Activated CD8-positive, alpha-beta T cell treated with anti-CD3 and anti-CD28 coated beads for 36 hours (primary cell): ENCODE results near the gene PECR. TPM values are rescaled to one million over a fixed set of nuclear protein-coding genes. Genes with fewer than 3 reads are reported as not detected.
"Not testable (repeated sequence)": the region's sequence is repeated elsewhere in the genome, so short reads cannot be mapped to it uniquely, and the experiment has no call there.

Experiments
- ATAC-seq: fragments of 200-7000 bp; cut with Tn5 transposase; one replicate; pipeline ENCODE4 v1.10.0; 2021; ENCODE audit warnings: mild to moderate bottlenecking, moderate library complexity
- CTCF ChIA-PET: fragments of 350-600 bp; sonication (Branson Sonifier 250); formaldehyde crosslinking; loops from one replicate; lab custom pipeline; 2021; ENCODE audit warnings: antibody characterized with exemption; lab: Charles Lee
- POLR2A ChIA-PET: fragments of 350-600 bp; sonication (Branson Sonifier 250); formaldehyde crosslinking; loops from one replicate; lab custom pipeline; 2021; ENCODE audit warnings: antibody characterized with exemption; lab: Charles Lee
- DNase-seq: peaks from one replicate; pipeline ENCODE4 v3.0.0-alpha.2; 2020
- H3K27ac Mint-ChIP-seq: one replicate; pipeline ENCODE4 v1.8.0; 2021; ENCODE audit warnings: mild to moderate bottlenecking, mixed read lengths
- H3K27me3 Mint-ChIP-seq: one replicate; pipeline ENCODE4 v1.8.0; 2021; ENCODE audit warnings: mixed read lengths
- H3K36me3 Mint-ChIP-seq: one replicate; pipeline ENCODE4 v1.8.0; 2021; ENCODE audit warnings: low read depth, mixed read lengths
- H3K4me1 Mint-ChIP-seq: one replicate; pipeline ENCODE4 v1.8.0; 2021; ENCODE audit warnings: low read depth, mixed read lengths
- H3K4me3 Mint-ChIP-seq: one replicate; pipeline ENCODE4 v1.8.0; 2021; ENCODE audit warnings: mild to moderate bottlenecking, moderate library complexity, mixed read lengths
- H3K9me3 Mint-ChIP-seq: one replicate; pipeline ENCODE4 v1.8.0; 2021; ENCODE audit warnings: mixed read lengths
- CTCF ChIP-seq: fragments of 200-600 bp; IDR thresholded peaks from one replicate; pipeline ENCODE4 v1.8.0; 2022; ENCODE audit warnings: antibody characterized with exemption, mild to moderate bottlenecking
- intact Hi-C: fragments of 100-400 bp; cut with micrococcal nuclease; formaldehyde crosslinking; loops from one replicate; pipeline ENCODE4 v1.10.0; 2022
- total RNA-seq, 2 experiments: library from RNA; stranded (reverse); gene quantifications; one replicate each; pipeline ENCODE4 v1.2.3, GENCODE V29; 2021

PECR gene
- total RNA-seq, 2 experiments from 2014 or later = 21.1 to 22.5 TPM

GRCh38 chr2:216001216-216002100, 80.2 kb downstream of the PECR start:
- H3K27me3 Mint-ChIP-seq = no peaks in the 10 kb centered on the region
- ChIA-PET CTCF (interaction anchor here (0.8 to 2.0 kb wide), 5 partner anchors 10 to 32 kb away, joined by 3 to 9 read pairs (median 5); no protein-coding TSS in a partner anchor), POLR2A (interaction anchor here (1.2 to 1.3 kb wide), 3 partner anchors 11 to 14 kb away, joined by 3 to 5 read pairs (median 4); no protein-coding TSS in a partner anchor)
- no peak overlapping the region for H3K4me3 Mint-ChIP-seq
- TF ChIP-seq CTCF = no peak
- DNase-seq (no peak), ATAC-seq (no peak)
- no peaks in the 10 kb centered on the region for H3K9me3 Mint-ChIP-seq
- H3K4me1 Mint-ChIP-seq = peaks cover 38% of the 10 kb centered on the region
- intact Hi-C loops = no loop called here
- H3K36me3 Mint-ChIP-seq = peaks cover 4% of the 10 kb centered on the region
- no peak overlapping the region for H3K27ac Mint-ChIP-seq

GRCh38 chr2:215998636-215999035, 83.0 kb downstream of the PECR start:
- H3K36me3 Mint-ChIP-seq = peaks cover 23% of the 10 kb centered on the region
- CTCF ChIA-PET = interaction anchor here (1.3 kb wide), 1 partner anchor 49 kb away, joined by 4 read pairs; no protein-coding TSS in a partner anchor
- no peak overlapping the region for H3K4me3 Mint-ChIP-seq
- H3K4me1 Mint-ChIP-seq = peaks cover 14% of the 10 kb centered on the region
- intact Hi-C loops = no loop called here
- DNase-seq (no peak), ATAC-seq (no peak)
- no peak overlapping the region for H3K27ac Mint-ChIP-seq
- no peaks in the 10 kb centered on the region for H3K9me3 Mint-ChIP-seq
- no peaks in the 10 kb centered on the region for H3K27me3 Mint-ChIP-seq
- POLR2A ChIA-PET = interaction anchor here (0.9 kb wide), 1 partner anchor 41 kb away, joined by 3 read pairs; no protein-coding TSS in a partner anchor
- TF ChIP-seq CTCF = no peak

GRCh38 chr2:215997219-215997618, 84.4 kb downstream of the PECR start:
- intact Hi-C loops = no loop called here
- H3K36me3 Mint-ChIP-seq = peaks cover 33% of the 10 kb centered on the region
- CTCF ChIA-PET = interaction anchor here (0.9 to 1.8 kb wide), 3 partner anchors 26 to 47 kb away, joined by 3 to 6 read pairs (median 4); no protein-coding TSS in a partner anchor

GRCh38 chr2:215994911-215995310, 86.7 kb downstream of the PECR start:
- Mint-ChIP-seq H3K9me3 (peaks cover 14% of the 10 kb centered on the region), H3K4me1 (peaks cover 4% of the 10 kb centered on the region), H3K27ac (no peak overlapping the region), H3K27me3 (no peaks in the 10 kb centered on the region), H3K4me3 (no peak overlapping the region), H3K36me3 (peaks cover 57% of the 10 kb centered on the region)
- DNase-seq (no peak), ATAC-seq (no peak)
- CTCF ChIA-PET = no interaction called here
- POLR2A ChIA-PET = interaction anchor here (0.6 kb wide), 1 partner anchor 529 kb away, joined by 4 read pairs; no protein-coding TSS in a partner anchor
- no peak for TF ChIP-seq CTCF
- intact Hi-C loops = no loop called here

More at GRCh38 chr2:215997219-215997618, 84.4 kb downstream of the PECR start:
- TF ChIP-seq CTCF = no peak
- no peak for ATAC-seq
- POLR2A ChIA-PET = interaction anchor here (1.2 kb wide), 1 partner anchor 19 kb away, joined by 3 read pairs; no protein-coding TSS in a partner anchor
- Mint-ChIP-seq H3K27ac (no peak overlapping the region), H3K27me3 (no peaks in the 10 kb centered on the region), H3K9me3 (no peaks in the 10 kb centered on the region), H3K4me3 (no peak overlapping the region), H3K4me1 (peaks cover 5% of the 10 kb centered on the region)
- DNase-seq = no peak

GRCh38 chr2:215988556-215989207, 92.9 kb downstream of the PECR start:
- H3K27me3 Mint-ChIP-seq, ATAC-seq, DNase-seq, H3K4me3 Mint-ChIP-seq, H3K27ac Mint-ChIP-seq, CTCF ChIA-PET, POLR2A ChIA-PET, intact Hi-C loops, H3K4me1 Mint-ChIP-seq: not testable (repeated sequence)
- Mint-ChIP-seq H3K9me3 (peaks cover 31% of the 10 kb centered on the region), H3K36me3 (peaks cover 63% of the 10 kb centered on the region)
